Hematopoietic multipotent progenitor cell treated with erythropoietin and hydrocortisone succinate and interleukin-3 and kit ligand, for 15 days (in vitro differentiated cells): ENCODE data around the gene VTCN1.
"Not testable (repeated sequence)": the region's sequence is repeated elsewhere in the genome, so short reads cannot be mapped to it uniquely, and the experiment has no call there.

Experiments
- DNase-seq: peaks from one replicate; pipeline ENCODE4 v3.0.0-alpha.2; 2015; ENCODE audit warnings: low spot score

Gene VTCN1

DNA sequence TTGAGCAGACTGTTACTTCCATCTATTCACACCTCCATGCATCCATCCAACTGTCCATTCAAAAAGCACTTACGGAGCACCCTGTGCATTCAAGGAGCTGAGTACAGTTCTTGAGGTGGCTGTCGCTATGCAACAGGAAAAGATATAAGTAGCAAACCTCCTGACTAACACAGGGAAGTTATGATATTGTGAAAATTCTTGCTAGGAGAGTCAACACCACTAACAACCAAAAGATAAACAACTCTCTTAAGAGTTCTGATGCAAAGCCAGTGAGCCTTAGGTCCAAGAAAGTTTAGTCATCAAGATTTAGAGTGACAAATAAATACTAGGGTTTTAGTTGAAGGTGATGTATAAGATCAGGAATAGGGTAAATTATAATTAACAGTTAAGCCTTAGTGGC, 44.7 kb downstream of the VTCN1 start:
- no peak for DNase-seq

DNA sequence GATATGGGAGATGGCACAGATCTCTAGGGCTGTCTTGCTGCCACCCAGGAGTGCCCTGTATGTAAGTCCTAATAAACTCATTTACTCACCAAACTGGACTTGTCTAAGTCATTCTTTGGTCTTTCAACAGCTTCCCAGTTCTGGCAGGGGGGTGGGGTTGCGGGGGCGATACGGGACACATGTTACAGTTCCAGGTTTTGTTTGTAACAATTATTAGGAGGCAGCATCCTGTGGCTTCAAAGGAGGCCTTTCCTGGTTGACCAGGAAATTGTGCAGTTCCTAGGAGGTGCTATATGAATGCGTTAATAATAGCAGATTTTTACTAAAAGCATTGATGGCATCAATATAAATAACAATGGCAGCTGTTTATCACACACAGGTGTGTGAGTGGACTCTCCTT, 46.5 kb downstream of the VTCN1 start:
- DNase-seq: no peak

DNA sequence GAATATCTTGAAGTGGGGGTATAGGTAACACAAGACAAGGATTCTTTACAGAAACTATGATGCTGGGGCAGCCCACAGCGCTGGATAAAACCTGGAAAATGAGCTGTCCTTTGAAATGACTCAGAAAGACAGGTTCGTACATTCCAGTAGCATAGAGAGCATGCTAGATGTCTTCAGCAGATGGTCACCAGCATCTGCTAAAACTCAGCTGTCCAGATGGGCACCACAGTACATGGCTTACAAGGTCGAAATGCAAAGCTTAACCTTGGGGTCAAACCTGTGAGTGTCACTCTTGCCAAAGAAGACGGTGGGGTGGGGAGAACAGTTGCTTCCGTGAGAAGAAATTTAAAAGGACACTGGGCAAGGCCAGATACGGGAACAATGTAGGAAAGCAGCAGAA, 47.9 kb downstream of the VTCN1 start:
- no peak for DNase-seq

DNA sequence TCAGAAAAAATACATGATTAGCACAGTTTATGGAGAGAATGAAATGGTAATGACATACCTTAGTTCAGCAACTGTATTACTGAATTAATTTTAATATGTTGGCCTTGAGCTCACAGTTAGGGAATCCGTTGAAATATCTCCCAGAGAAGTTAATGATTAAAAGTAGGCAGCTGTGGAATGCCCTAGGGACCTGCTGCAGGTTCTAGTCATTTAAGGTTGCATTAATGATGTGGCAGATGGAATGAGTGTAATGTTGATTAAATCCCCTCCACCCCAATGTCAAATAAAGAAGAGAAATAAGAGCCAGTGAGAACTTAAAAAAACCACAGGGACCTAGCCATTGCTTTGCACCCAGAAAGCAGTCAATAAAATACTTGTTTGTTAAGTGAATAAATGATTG, 48.8 kb downstream of the VTCN1 start:
- DNase-seq: no peak

DNA sequence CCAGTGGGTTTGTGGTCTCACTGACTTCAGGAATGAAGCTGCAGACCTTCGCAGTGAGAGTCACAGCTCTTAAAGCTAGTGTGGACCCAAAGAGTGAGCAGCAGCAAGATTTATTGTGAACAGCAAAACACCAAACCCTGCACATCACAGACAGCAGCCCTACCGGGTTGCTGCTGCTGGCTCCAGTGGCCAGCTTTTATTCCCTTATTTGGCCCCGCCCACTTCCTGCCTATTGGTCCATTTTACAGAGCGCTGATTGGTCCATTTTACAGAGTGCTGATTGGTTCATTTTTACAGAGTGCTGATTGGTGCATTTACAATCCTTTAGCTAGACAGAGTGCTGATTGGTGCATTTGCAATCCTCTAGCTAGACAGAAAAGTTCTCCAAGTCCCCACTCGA, 59.4 kb downstream of the VTCN1 start:
- DNase-seq: not testable (repeated sequence)

DNA sequence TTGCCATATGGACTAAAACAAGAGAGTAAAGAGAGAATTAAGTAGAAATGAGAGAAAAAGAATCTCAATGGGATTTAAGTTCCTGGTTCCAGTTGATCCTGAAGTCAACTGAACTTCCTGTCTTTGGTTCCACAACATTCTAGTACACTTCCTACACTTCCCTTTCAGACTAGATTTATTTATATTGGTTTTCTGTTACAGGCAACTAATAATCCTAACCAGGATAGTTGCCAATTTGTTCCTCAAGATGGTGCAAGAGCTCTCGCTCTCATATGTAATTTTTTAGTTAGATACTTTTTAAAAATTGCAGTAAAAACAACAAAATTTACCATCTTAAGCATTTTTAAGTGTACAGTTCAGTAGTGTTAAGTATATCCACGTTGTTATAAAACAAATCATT, 60.4 kb downstream of the VTCN1 start:
- DNase-seq: no peak

DNA sequence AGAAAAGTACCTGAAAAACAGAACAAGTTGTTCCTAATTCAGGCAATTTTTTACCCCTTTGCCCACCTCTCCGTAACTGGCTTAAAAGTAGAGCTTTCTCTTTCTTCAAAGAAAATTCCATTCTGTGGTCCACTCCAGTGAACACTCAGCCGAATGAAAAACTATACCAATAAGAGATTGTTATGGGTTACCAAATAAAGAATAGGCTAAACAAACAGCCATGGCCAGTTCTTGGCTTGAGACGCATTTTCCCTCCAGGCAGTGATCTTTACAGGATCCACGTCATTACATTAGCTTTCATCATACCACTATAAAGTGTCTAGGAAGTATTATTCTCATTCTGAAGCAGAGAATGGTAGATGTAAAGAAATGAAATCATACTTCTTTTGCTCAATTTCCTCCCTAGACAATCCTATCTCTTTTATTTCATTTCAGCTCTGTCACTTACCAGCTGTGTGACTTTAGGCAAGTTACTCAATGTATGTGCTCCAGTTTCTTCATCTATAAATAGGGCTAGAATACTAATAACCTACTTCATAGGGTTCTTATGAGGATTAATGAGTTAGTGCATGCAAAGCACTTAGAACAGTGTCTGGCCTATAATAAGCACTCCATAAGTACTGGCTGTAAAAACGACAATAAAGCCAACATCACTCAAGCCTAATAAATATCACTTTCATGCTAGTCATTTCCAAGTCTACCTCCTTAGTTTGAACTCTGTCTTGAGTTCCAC, 62.7 kb downstream of the VTCN1 start:
- DNase-seq: no peak

DNA sequence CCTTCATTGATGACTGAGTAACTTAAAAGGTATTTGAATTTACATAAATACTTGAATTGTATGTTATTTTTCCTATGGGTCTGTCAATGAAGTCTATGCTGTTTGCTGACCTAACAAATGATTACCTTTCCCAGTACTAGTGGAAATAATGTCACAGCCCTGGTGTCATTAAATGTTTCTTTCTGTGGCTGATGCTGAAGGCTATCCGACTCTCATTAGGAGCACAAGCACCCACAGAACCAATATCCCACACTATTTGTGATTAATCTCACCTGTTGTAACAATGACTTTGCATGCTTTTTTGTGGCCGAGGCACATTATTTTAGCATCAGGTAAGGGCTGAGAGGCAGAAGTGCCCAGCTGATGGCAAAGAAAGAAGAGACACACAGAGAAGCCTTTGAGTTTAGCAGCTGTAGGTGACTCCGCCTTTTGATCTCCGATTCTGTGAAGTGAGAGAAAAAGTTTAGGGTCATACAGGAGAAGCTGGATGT, 63.3 kb downstream of the VTCN1 start:
- no peak for DNase-seq

DNA sequence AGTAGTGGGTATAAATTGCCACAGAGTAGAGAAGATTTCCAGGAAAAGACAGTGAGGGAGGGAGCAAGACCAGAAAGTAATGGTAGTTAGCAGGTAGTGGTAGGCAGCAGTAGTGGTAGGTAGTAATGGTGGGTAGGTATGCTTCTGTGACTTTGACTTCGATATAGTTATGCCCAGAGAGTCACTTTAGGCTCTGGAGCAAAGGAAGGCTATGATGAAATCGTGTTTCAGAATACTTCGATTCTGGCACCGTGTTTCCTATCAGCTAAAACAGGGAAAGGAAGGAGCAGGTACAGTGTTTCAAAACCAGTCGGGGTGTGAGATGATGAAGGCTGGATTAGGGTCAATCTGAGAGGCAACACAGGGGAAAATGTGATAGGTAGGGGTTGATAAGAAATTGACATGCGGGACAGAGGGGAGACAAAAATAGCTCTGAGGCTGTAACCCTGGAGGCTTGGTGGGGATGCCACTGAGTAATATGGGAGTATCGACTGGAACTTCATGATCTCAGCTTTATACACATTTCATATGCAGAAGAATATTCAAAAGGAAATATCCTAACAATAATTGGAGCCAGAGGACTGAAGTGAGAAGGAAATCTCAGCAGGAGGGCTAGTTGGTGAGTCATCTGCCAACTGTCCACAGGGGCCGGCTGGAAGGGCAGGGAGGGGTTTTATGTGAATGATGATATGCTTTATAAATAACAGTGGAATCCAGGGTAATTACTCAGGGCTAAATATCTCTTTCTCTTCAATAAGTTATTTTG, 64.0 kb downstream of the VTCN1 start:
- no peak for DNase-seq

DNA sequence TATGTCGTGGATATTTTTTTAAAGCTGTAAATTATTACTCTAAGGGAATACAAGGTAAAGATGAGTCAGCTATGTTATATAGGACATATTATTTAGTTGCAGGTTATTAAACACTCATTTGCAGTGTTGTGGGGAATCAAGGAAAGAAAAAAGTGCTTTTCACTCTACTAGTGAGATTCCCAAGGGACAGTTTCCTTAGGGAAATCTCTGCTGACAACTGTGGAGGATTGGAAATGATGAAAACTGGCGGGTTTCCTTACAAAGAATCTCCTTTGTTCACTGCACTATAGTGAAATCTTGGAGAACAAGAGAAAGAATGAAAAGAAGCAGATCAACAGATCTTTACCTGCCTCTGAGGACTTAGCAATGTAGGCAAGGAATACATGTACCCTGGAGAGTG, 64.7 kb downstream of the VTCN1 start:
- DNase-seq: no peak

DNA sequence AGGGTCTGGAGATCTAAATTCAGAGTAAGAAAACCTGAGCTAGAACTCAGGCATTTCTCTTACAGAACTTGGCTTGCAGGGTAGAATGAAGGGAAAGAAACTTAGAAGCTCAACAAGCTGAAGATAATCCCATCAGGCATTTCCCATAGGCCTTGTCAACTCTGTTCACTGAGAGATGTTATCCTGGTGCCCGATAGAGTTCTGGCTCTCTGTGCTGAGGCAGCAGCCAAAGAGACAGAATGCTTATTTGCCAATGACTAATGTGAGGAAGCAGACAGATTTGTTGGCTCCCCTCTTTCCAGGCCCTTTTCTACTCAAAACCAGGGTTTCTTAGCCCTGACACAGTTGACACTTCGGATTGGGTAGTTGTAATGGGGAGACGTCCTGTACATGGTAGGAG, 66.9 kb downstream of the VTCN1 start:
- DNase-seq: no peak

DNA sequence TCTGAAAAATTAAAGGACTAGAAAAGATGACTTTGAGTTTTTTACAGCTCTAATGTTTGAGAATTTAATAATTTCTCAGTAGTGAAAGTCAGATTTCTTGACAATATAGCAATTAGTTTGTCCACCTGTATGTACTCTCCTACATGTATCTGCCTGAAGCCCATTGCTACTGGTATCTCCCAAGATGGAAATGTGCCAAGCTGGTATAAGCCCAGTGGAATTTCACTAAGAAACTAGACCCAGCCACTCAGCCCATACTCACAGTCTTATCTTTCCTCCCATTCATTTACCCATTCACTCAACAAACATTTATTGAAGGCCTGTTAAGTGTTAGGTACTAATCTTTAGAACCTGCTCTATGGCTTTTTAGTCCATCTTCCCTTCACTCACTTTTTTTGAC, 67.6 kb downstream of the VTCN1 start:
- no peak for DNase-seq

DNA sequence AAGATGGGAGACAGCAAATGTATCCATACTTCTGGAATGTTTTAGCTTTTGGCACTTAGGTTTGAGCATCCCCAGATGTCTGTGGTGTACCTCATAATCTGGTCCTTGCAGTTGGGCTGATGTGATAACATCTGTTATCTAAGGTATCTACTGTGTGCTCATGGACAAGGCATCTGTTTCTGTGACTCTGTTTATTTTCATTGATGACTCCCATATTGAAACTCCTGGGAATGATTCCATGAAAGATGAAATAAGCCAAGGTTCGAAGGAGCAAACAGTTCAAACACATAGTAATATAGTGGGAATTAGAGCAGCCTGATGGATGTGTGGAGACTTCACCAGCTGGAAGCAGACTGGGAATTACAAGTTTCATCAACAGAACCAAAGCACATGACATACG, 68.5 kb downstream of the VTCN1 start:
- DNase-seq: no peak

DNA sequence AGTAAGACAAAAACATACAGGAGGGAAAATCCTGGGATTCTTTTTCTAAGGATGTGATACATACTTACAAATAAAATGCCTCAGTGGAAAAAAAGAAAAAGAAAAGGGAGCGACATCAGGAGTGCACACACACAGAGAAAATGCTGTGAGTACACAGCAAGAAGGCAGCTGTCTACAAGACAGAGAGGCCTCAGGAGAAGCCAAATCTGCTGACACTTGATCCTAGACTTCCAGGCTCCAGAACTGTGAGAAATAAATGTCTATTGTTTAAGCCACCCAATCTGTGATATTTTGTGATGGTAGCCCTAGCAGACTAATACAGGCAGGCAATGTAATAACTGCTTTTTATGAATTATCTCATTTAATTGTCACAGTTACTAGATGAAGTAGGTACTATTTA, 72.2 kb downstream of the VTCN1 start:
- DNase-seq: no peak

DNA sequence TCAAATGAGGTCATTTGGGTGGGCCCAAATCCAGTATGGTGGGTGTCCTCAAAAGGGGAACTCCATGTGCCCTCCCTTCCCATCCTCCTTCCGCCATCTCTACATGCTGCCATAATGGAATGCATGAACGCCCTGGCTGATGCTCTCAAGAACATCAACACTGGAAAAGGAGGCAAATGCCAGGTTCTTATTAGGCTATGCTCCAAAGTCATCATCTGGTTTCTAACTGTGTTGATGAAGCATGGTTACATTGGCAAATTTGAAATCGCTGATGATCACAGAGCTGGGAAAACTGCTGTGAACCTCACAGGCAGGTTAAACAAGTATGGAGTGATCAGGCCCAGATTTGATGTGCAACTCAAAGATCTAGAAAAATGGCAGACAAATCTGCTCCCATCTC, 72.6 kb downstream of the VTCN1 start:
- DNase-seq: no peak

DNA sequence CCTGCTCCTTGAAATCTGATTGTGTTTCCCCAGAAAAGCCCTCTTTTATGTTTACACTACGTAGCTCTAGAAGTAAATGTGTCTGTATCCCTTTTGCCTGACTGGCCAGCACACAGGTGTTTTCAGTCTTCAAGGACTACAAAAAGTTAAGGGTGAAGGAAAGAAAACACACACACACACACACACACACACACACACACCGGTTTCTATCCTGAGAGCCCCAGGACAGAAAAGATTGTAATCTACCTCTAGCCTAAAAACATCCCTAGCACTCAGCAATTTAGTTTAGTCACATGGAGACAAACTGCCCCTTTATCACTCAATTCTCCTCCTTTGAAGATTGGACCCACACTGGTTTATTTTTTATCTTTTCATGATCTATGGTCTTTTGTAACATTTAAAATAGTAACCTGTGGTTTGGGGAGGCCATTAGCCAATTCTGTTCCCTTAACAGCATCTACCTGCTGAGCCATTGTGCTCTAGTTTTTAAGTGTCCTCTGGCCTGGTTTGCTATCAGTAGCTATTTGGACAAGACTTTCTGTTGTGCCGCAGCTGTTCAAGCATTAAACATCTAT, 73.4 kb downstream of the VTCN1 start:
- no peak for DNase-seq

DNA sequence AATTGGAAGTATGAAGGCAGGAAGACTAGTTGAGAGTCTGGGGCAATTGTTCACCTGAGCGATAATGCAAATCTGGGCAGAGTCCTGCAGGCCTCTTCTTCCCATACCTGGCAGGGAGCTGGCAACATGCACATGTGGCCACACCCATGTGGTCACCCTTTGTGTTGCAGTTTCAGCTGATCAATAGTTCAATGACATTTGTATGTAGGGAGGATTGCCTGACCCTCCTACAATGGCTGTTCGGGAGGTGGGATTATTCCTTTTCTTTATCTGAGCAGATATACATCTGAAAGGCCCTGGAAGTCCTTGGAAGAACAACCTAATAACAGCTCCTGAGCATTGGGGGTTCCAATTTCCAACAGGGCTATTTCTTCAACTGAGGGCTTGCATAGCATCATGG, 74.0 kb downstream of the VTCN1 start:
- no peak for DNase-seq

DNA sequence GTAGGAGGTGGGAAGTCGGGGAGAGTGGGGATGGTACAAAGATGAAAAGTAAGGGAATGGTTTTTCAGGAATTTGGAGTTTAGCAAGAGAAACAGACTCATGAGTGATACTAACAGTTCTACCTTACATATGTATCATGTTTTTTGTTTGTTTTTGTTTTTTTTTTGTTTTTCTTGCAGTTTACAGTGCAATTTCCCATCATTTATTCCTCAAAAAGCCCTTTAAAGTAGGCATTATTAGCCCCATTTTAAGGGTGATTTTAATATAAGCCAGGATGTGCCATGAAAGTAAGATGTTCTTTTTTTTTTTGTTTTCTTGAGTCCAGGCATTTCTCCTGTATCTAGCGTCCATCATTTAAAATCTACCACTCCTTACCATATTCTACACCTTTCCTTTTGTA, 75.4 kb downstream of the VTCN1 start:
- no peak for DNase-seq

DNA sequence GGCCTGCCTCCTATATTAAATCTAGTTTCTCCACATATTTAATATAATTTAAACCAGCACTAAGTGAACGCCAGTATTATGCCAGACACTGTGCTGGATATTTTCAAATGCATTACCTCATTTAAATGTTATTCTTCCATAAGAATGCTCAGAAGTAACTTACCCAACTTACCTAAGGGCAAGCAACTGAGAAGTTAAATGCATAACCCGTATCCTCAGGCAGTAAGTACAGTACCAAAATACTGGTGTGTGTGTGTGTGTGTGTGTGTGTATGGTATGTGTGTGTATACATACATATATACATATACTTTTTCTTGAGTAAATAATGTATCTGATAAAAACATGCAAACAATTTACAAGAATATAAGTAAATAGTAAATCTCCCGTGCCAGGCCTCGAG, 80.2 kb downstream of the VTCN1 start:
- DNase-seq: no peak

DNA sequence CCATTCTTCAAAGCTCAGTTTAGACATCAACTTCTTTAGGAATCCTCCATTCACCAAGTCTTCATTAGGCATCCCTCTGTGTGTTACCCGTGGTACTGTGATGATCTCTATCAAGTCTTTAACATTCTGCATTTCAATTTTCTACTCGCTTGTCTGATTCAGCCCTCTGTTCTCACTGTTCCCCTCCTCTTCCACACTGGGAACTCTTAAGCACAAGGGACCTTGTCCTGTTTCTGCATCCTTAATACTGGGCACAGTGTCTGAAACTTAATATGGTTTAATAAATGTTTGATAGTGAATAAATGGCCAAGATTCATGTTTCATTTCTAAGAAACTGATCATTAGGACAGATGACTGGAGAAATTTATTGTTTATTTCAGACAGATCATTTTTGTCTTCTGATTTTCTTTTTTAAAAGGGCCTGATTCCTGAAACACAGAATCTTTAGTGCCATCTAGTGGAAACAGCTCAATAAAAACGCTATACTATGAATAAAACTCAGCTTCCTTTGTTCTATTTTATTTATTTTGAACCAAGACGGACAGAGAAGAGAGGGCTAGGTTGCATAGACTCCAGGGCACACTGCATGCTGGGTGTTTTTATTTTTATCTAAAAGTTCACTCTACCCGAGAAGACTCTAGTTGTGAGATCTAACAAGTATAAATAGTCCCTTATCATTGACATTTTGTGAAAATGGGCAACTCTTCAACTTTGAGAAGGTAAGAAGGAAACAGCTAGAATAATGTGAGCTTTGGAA, 82.2 kb downstream of the VTCN1 start:
- DNase-seq: peak; percentile 45

DNA sequence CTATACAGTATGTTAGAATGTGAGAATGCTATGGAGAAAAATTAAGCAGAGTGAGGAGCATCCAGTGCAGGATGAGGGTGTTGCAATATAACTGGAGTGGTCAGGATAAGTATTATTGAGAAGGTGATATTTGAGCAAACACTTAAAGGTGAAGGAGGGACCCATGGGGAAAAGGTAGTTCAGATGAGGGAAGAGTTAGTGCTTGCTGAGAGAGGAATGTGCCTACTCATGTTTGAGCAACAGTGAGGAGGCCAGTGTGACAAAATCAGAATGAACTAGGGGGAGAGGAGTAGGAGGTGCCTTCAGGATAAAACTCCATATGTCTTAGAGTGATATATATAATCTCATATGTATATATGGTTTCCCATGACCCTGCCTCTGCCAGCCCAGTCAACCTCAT, 82.9 kb downstream of the VTCN1 start:
- DNase-seq: peak; percentile 35

DNA sequence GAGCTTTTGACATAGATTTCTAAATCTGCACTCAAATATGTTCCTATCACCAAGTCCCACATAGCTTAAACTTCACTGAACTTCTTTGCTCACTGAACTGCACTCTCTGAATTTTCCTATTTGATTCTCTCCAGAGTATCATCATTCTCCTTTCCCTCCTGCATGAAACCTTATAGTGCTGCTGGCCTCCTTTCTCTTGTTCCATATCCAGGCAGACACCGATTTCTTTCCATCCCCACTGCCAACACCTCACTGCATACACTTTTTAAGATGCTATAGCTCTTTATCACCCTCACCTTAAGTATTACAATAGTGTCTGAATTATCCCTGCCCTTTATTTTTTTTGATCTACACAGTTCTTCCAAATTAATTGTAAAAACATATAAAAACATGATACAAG, 86.1 kb downstream of the VTCN1 start:
- DNase-seq: no peak

DNA sequence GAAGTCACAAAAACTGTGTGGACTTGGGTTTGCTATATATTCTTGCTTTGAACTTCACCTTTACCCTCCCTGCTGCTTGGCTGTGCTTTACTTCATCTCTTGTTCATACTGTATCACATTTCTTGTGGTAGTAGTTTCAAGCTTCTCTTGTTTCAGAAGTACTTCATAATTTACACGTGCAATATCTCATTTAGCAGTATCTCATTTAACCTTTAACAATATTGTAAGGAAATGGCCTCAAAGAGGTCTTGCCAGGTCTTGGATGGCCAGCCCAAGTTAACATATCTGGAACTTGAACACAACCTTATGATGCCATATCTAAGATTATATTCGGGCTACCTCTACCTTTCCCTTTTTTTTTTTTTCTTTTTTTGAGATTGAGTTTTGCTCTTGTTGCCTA, 87.5 kb downstream of the VTCN1 start:
- DNase-seq: no peak
